Measurements from ENCODE around the gene NRXN2.

NRXN2 gene

DNA sequence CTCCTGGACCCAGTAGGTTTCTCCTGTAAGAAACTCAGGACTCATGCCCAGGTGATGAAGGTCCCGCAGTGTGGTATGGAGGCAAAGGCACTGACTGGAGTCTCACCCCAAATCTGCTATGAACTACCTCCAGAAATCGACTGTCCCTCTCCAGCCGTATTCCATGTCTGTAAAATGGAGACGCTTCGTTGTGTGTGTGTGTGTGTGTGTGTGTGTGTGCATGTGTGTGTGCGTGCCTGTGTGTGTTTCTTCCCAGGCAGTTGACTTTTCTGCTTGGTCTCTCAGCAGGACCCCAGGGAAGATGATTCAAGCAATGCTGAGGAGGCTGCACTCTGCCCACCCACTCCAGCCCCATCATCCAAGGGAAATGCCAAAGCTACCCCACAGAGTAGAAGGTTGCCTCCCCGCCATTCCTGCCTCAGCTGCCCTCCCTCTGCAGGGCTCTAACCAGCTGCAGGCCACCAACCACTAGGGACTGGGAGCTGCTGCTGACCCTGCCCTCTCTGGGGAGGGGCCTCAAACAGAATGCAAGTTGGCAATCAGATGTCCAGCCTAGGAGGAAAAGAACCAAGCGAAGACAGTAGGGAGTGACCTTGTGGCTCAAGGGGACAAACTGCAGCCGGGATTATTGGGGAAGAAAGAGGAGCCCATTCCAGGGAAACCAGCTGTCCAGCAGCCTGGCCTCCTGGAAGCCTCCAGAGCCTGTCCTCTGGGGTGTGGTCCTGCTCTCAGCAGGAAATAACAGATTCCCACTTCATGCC is 75.8 kb downstream of the NRXN2 start:
- no peaks in the 10 kb centered on the region for H3K36me3 ChIP-seq (ENCODE audit: insufficient read depth, low read length)
- no peak overlapping the region for H3K4me3 ChIP-seq (ENCODE audit: low read depth, low read length, poor library complexity, severe bottlenecking)
- H3K27me3 ChIP-seq (ENCODE audit: insufficient read depth, low read length), result no peaks in the 10 kb centered on the region
- H3K4me2 ChIP-seq (ENCODE audit: low read length), result no peak overlapping the region
- H4K20me1 ChIP-seq (ENCODE audit: insufficient read depth, low read length), result no peaks in the 10 kb centered on the region
- H3K27ac ChIP-seq (ENCODE audit: low read depth, low read length, poor library complexity, severe bottlenecking), result no peak overlapping the region
- no peaks in the 10 kb centered on the region for H3K79me2 ChIP-seq (ENCODE audit: insufficient read depth, low read length)
- H3K9me3 ChIP-seq (ENCODE audit: low read length), result no peaks in the 10 kb centered on the region
- no peak overlapping the region for H2AFZ ChIP-seq (ENCODE audit: low read length)
- no peaks in the 10 kb centered on the region for H3K4me1 ChIP-seq (ENCODE audit: insufficient read depth, low read length, severe bottlenecking)
- H3K9me2 ChIP-seq (ENCODE audit: low read depth, low read length), result no peaks in the 10 kb centered on the region
- no peaks in the 10 kb centered on the region for H3F3A ChIP-seq (ENCODE audit: insufficient read depth, low read length)
- TF ChIP-seq, protein P1, sequence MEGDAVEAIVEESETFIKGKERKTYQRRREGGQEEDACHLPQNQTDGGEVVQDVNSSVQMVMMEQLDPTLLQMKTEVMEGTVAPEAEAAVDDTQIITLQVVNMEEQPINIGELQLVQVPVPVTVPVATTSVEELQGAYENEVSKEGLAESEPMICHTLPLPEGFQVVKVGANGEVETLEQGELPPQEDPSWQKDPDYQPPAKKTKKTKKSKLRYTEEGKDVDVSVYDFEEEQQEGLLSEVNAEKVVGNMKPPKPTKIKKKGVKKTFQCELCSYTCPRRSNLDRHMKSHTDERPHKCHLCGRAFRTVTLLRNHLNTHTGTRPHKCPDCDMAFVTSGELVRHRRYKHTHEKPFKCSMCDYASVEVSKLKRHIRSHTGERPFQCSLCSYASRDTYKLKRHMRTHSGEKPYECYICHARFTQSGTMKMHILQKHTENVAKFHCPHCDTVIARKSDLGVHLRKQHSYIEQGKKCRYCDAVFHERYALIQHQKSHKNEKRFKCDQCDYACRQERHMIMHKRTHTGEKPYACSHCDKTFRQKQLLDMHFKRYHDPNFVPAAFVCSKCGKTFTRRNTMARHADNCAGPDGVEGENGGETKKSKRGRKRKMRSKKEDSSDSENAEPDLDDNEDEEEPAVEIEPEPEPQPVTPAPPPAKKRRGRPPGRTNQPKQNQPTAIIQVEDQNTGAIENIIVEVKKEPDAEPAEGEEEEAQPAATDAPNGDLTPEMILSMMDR (IDR thresholded peaks at IDR 0.05; ENCODE audit: low read length), result no peak
- TF ChIP-seq EZH2 (IDR thresholded peaks at IDR 0.05; ENCODE audit: borderline replicate concordance, low read length), result no peak
- no peak overlapping the region for H3K9ac ChIP-seq (ENCODE audit: low read length)

DNA sequence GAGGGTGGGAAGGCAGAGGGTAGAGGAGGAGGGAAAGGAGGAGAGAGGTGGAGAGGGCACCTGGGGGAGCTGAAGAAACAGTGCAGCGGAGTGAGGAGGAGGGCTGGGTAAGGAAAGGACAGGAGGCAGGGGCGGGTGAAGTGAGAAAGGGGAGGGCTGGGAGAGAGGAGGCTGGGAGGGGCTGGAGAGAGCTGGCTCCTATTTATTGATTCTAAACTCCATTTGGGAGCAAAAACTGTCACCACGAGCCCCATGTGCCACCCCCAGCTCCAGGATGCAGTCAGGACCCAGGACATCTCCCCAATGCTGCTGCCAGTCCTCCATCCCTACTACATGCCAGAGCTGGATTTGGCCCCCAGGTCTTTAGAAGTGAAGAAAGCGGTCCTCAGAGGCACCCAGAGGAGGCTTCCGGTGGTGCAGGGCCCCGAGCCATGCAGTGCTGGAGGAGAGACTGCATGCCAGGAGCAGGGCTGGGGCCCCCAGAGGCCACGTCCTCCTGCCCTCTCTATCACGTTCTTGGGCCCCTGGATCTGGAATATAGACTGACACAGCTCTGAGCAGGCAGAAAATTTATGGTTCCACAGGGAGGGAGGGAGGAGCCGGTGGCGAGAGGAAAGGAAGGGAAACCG is 78.2 kb downstream of the NRXN2 start:
- H3K9ac ChIP-seq (ENCODE audit: low read length), result no peak overlapping the region
- no peak for TF ChIP-seq EZH2 (IDR thresholded peaks at IDR 0.05; ENCODE audit: borderline replicate concordance, low read length)
- TF ChIP-seq, protein P1 (IDR thresholded peaks at IDR 0.05; ENCODE audit: low read length), result no peak
- H3K9me3 ChIP-seq (ENCODE audit: low read length), result no peaks in the 10 kb centered on the region
- no peaks in the 10 kb centered on the region; the same call in 1 of the 2 replicates for H3K27me3 ChIP-seq (ENCODE audit: insufficient read depth, low read length)
- no peak overlapping the region for H2AFZ ChIP-seq (ENCODE audit: low read length)
- H4K20me1 ChIP-seq (ENCODE audit: insufficient read depth, low read length), result no peaks in the 10 kb centered on the region
- no peaks in the 10 kb centered on the region for H3K36me3 ChIP-seq (ENCODE audit: insufficient read depth, low read length)
- H3K27ac ChIP-seq (ENCODE audit: low read depth, low read length, poor library complexity, severe bottlenecking), result no peak overlapping the region
- H3K79me2 ChIP-seq (ENCODE audit: insufficient read depth, low read length), result no peaks in the 10 kb centered on the region
- no peaks in the 10 kb centered on the region for H3F3A ChIP-seq (ENCODE audit: insufficient read depth, low read length)
- H3K4me2 ChIP-seq (ENCODE audit: low read length), result no peak overlapping the region
- H3K4me3 ChIP-seq (ENCODE audit: low read depth, low read length, poor library complexity, severe bottlenecking), result no peak overlapping the region
- no peaks in the 10 kb centered on the region for H3K9me2 ChIP-seq (ENCODE audit: low read depth, low read length)
- no peaks in the 10 kb centered on the region for H3K4me1 ChIP-seq (ENCODE audit: insufficient read depth, low read length, severe bottlenecking)

DNA sequence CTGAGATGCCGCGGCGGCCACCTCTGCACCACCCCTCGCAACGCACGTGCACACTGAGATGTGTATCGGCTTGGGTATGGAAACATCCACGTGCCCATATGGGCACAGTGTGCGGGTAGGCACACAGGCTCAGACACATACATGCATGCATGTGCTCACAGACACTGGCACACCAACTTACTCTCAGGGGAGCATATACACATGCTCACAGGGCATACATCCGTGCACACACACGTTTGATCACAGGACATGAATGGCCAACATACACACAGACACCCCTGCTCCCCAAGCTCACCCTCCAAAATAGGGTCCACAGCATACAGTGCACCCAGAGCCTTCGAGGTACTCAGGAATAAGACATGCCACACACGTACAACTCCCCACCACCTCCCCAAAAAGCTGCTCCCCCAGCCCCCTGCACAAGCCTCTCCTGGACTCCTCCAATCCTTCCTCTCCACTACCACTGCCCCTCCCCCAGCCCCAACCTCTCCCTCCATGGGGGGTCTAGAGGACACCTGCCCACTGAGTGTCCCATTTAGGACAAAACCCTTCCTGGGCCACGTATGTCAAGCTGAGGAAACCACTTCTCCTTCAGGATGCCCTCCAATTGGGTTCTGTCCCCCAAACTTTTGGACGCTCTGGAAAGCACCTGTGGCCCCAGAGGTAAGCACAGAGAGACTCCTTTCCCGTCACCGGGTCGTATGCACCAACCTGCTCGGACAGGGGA is 78.9 kb downstream of the NRXN2 start:
- Histone ChIP-seq H3K27me3 (ENCODE audit: insufficient read depth, low read length) (no peaks in the 10 kb centered on the region; the same call in 1 of the 2 replicates), H3F3A (ENCODE audit: insufficient read depth, low read length) (no peaks in the 10 kb centered on the region), H3K9ac (ENCODE audit: low read length) (no peak overlapping the region), H3K4me1 (ENCODE audit: insufficient read depth, low read length, severe bottlenecking) (no peaks in the 10 kb centered on the region), H3K27ac (ENCODE audit: low read depth, low read length, poor library complexity, severe bottlenecking) (no peak overlapping the region), H3K79me2 (ENCODE audit: insufficient read depth, low read length) (no peaks in the 10 kb centered on the region), H2AFZ (ENCODE audit: low read length) (no peak overlapping the region), H3K4me3 (ENCODE audit: low read depth, low read length, poor library complexity, severe bottlenecking) (no peak overlapping the region), H3K9me2 (ENCODE audit: low read depth, low read length) (no peaks in the 10 kb centered on the region), H3K36me3 (ENCODE audit: insufficient read depth, low read length) (no peaks in the 10 kb centered on the region), H3K4me2 (ENCODE audit: low read length) (no peak overlapping the region), H3K9me3 (ENCODE audit: low read length) (no peaks in the 10 kb centered on the region), H4K20me1 (ENCODE audit: insufficient read depth, low read length) (no peaks in the 10 kb centered on the region)
- TF ChIP-seq, protein P1 (IDR thresholded peaks at IDR 0.05; ENCODE audit: low read length), result no peak
- TF ChIP-seq EZH2 (IDR thresholded peaks at IDR 0.05; ENCODE audit: borderline replicate concordance, low read length), result no peak
